NCI-H146 treated with DMSO at 0.1 percent for 48 hours (cell line): Measurements from ENCODE around the gene RIPPLY3.
"Not testable (repeated sequence)": the region's sequence is repeated elsewhere in the genome, so short reads cannot be mapped to it uniquely, and the experiment has no call there.

Experiments used
- DNase-seq: peaks from one replicate; lab custom pipeline; 2025; ENCODE audit not compliant: unreplicated experiment; lab: John Stamatoyannopoulos, UW

The RIPPLY3 gene

GRCh38 chr21:36980280-36981048 is 26.0 kb upstream of the RIPPLY3 start:
- DNase-seq: no peak

- no peak for DNase-seq
These were observed 25.5 kb upstream of the RIPPLY3 start for GRCh38 chr21:36981049-36981391.

GRCh38 chr21:36981977-36982700 is 24.4 kb upstream of the RIPPLY3 start:
- DNase-seq: no peak

- DNase-seq: no peak
These were observed 20.5 kb upstream of the RIPPLY3 start for GRCh38 chr21:36985751-36986594.

GRCh38 chr21:36987845-36988244 is 18.7 kb upstream of the RIPPLY3 start:
- no peak for DNase-seq

- DNase-seq: no peak
These were observed 18.0 kb upstream of the RIPPLY3 start for GRCh38 chr21:36988536-36988935.

- DNase-seq: not testable (repeated sequence)
These were observed 17.3 kb upstream of the RIPPLY3 start for GRCh38 chr21:36989199-36989698.

GRCh38 chr21:36989699-36990507 is 16.6 kb upstream of the RIPPLY3 start:
- peak; percentile 81 for DNase-seq

GRCh38 chr21:36990508-36991205 is 15.8 kb upstream of the RIPPLY3 start:
- peak; percentile 57 for DNase-seq

- no peak for DNase-seq
These were observed 13.8 kb upstream of the RIPPLY3 start for GRCh38 chr21:36992671-36993070.

- DNase-seq: no peak
These were observed 11.9 kb upstream of the RIPPLY3 start for GRCh38 chr21:36994501-36995158.

GRCh38 chr21:36995285-36995684 is 11.2 kb upstream of the RIPPLY3 start:
- DNase-seq: not testable (repeated sequence)

GRCh38 chr21:36999131-36999898 is 7.2 kb upstream of the RIPPLY3 start:
- DNase-seq: no peak

- DNase-seq: no peak
These were observed 6.1 kb upstream of the RIPPLY3 start for GRCh38 chr21:37000381-37000780.

- DNase-seq: no peak
These were observed 5.1 kb upstream of the RIPPLY3 start for GRCh38 chr21:37001441-37001840.

- DNase-seq: not testable (repeated sequence)
These were observed 3.7 kb upstream of the RIPPLY3 start for GRCh38 chr21:37002851-37003250.

GRCh38 chr21:37003917-37004316 is 2.6 kb upstream of the RIPPLY3 start:
- DNase-seq: not testable (repeated sequence)
